H1 (cell line): ENCODE data around the gene KCNJ16. TPM values are rescaled to one million over a fixed set of nuclear protein-coding genes. Genes with fewer than 3 reads are reported as not detected.
A peak's percentile ranks its signal among the peaks of the same experiment; 100 is the strongest.

Experiments
- CTCF ChIA-PET: fragments of 300-600 bp; sonication (Branson Sonifier 250); formaldehyde crosslinking; loops from one replicate; lab custom pipeline; 2021; ENCODE audit not compliant: partially characterized antibody; lab: Charles Lee
- POLR2A ChIA-PET: fragments of 300-600 bp; sonication (Branson Sonifier 250); formaldehyde crosslinking; loops from one replicate; lab custom pipeline; 2021; ENCODE audit warnings: inconsistent platforms; ENCODE audit not compliant: partially characterized antibody; lab: Charles Lee
- DNase-seq, 2 experiments: peaks; one replicate each; pipeline versions ENCODE4 v3.0.0 to v3.0.0-alpha.2; 2010 to 2022; ENCODE audit warnings: low spot score in 2 of 2, low read depth in 1 of 2, mixed read lengths in 1 of 2
- FAIRE-seq: peaks from 2 replicates; lab custom pipeline; 2011; peaks lifted over from hg19 to GRCh38; lab: Jason Lieb, UNC
- H2AFZ ChIP-seq: 2 replicates; pipeline ENCODE4 v1.8.1; 2012; ENCODE audit warnings: low read length, inconsistent platforms
- H2AK5ac ChIP-seq: 2 replicates; pipeline ENCODE4 v1.6.1; 2013; ENCODE audit warnings: low read depth, low read length
- H2BK120ac ChIP-seq: replicated peaks from 2 replicates; pipeline ENCODE3; 2013; ENCODE audit warnings: low read depth, low read length, inconsistent platforms
- H2BK12ac ChIP-seq: 2 replicates; pipeline ENCODE4 v1.6.1; 2013; ENCODE audit warnings: low read depth, low read length
- H2BK15ac ChIP-seq: 2 replicates; pipeline ENCODE4 v1.6.1; 2013; ENCODE audit warnings: low read length
- H2BK20ac ChIP-seq: 2 replicates; pipeline ENCODE4 v1.6.1; 2013; ENCODE audit warnings: low read length
- H2BK5ac ChIP-seq: 2 replicates; pipeline ENCODE4 v1.6.1; 2013; ENCODE audit warnings: low read depth, low read length
- H3K14ac ChIP-seq: 2 replicates; pipeline ENCODE4 v1.6.1; 2013; ENCODE audit warnings: inconsistent platforms; ENCODE audit not compliant: insufficient read length
- H3K18ac ChIP-seq: 2 replicates; pipeline ENCODE4 v1.6.1; 2013; ENCODE audit warnings: low read length; ENCODE audit errors: extremely low read depth
- H3K23ac ChIP-seq: 2 replicates; pipeline ENCODE4 v1.6.1; 2013; ENCODE audit warnings: inconsistent platforms; ENCODE audit not compliant: insufficient read length
- H3K23me2 ChIP-seq: 2 replicates; pipeline ENCODE4 v1.6.1; 2013; ENCODE audit warnings: low read depth, low read length
- H3K27ac ChIP-seq: 2 replicates; pipeline ENCODE4 v1.6.1; 2011; ENCODE audit warnings: low read depth, low read length, inconsistent platforms
- H3K27me3 ChIP-seq, 4 experiments: replicated peaks in 1 of 4; 1 replicate in 1 of 4; 2 replicates in 3 of 4; pipeline versions ENCODE4 v1.6.1 to v1.8.1; 2011 to 2013; ENCODE audit warnings: low read length in 3 of 4, mild to moderate bottlenecking in 3 of 4, inconsistent platforms in 2 of 4, mixed read lengths in 2 of 4, moderate library complexity in 1 of 4; ENCODE audit not compliant: control insufficient read depth in 3 of 4, insufficient read depth in 3 of 4; ENCODE audit errors: extremely low read depth in 1 of 4
- H3K36me3 ChIP-seq, 4 experiments: 2 replicates each; pipeline versions ENCODE4 v1.6.1 to v1.8.1; 2011 to 2013; ENCODE audit warnings: mild to moderate bottlenecking in 4 of 4, low read length in 3 of 4, moderate library complexity in 2 of 4, control low read depth in 1 of 4, inconsistent platforms in 1 of 4; ENCODE audit not compliant: insufficient read depth in 4 of 4, control insufficient read depth in 2 of 4
- H3K4ac ChIP-seq: replicated peaks from 2 replicates; pipeline ENCODE3; 2013; ENCODE audit warnings: low read length, low read depth, mixed read lengths, inconsistent platforms; ENCODE audit not compliant: insufficient read length
- H3K4me1 ChIP-seq, 4 experiments: replicated peaks in 1 of 4; 1 replicate in 1 of 4; 2 replicates in 3 of 4; pipeline versions ENCODE4 v1.6.1 to v1.8.1; 2011 to 2013; ENCODE audit warnings: low read length in 3 of 4, inconsistent platforms in 2 of 4, mixed read lengths in 1 of 4; ENCODE audit not compliant: insufficient read depth in 4 of 4, control insufficient read depth in 3 of 4
- H3K4me2 ChIP-seq, 2 experiments: 2 replicates each; pipeline versions ENCODE4 v1.6.1 to v1.8.1; 2011 to 2013; ENCODE audit warnings: low read depth in 2 of 2, low read length in 2 of 2, control low read depth in 1 of 2, inconsistent platforms in 1 of 2, mild to moderate bottlenecking in 1 of 2; ENCODE audit not compliant: insufficient read depth in 1 of 2
- H3K4me3 ChIP-seq, 4 experiments: fragments of 200-600, 300-600 bp in 1 of 4; sonication (generic), shearing (Covaris generic), sonication (Bioruptor Twin) in 1 of 4; 2 replicates each; pipeline versions ENCODE4 v1.5.1 to v1.8.1; 2011 to 2016; ENCODE audit warnings: low read length in 4 of 4, low read depth in 3 of 4, control low read depth in 2 of 4, inconsistent platforms in 2 of 4, mild to moderate bottlenecking in 2 of 4, mixed read lengths in 1 of 4, moderate library complexity in 1 of 4; ENCODE audit not compliant: insufficient read depth in 2 of 4; ENCODE audit errors: extremely low read depth in 1 of 4
- H3K56ac ChIP-seq: replicated peaks from 2 replicates; pipeline ENCODE3; 2013; ENCODE audit warnings: low read depth, mild to moderate bottlenecking, mixed read lengths, low read length, inconsistent platforms; ENCODE audit not compliant: insufficient read length
- H3K79me1 ChIP-seq: 2 replicates; pipeline ENCODE4 v1.6.1; 2013; ENCODE audit warnings: low read depth, low read length, control low read depth
- H3K79me2 ChIP-seq, 2 experiments: 2 replicates each; pipeline versions ENCODE4 v1.6.1 to v1.8.1; 2012 to 2013; ENCODE audit warnings: low read length in 2 of 2, mild to moderate bottlenecking in 2 of 2, inconsistent platforms in 1 of 2; ENCODE audit not compliant: insufficient read depth in 2 of 2, control insufficient read depth in 1 of 2
- H3K9ac ChIP-seq, 4 experiments: replicated peaks in 1 of 4; 1 replicate in 1 of 4; 2 replicates in 3 of 4; pipeline versions ENCODE4 v1.6.1 to v1.8.1; 2011 to 2013; ENCODE audit warnings: low read depth in 3 of 4, low read length in 3 of 4, control low read depth in 2 of 4, mild to moderate bottlenecking in 2 of 4, moderate library complexity in 2 of 4, inconsistent platforms in 1 of 4; ENCODE audit errors: extremely low read depth in 1 of 4
- H3K9me3 ChIP-seq, 2 experiments: 2 replicates each; pipeline versions ENCODE4 v1.6.1 to v1.8.1; 2012 to 2013; ENCODE audit warnings: mild to moderate bottlenecking in 2 of 2, moderate library complexity in 2 of 2, control low read depth in 1 of 2, inconsistent platforms in 1 of 2, low read depth in 1 of 2, low read length in 1 of 2, mixed read lengths in 1 of 2; ENCODE audit not compliant: insufficient read depth in 2 of 2
- H4K20me1 ChIP-seq, 2 experiments: replicated peaks in 1 of 2; 2 replicates each; pipeline versions ENCODE3 to v1.8.1; 2011 to 2013; ENCODE audit warnings: inconsistent platforms in 2 of 2, low read length in 2 of 2, mild to moderate bottlenecking in 1 of 2; ENCODE audit not compliant: insufficient read depth in 2 of 2, control insufficient read depth in 1 of 2
- H4K5ac ChIP-seq: 2 replicates; pipeline ENCODE4 v1.6.1; 2013; ENCODE audit warnings: low read length, low read depth, mixed read lengths, inconsistent platforms; ENCODE audit not compliant: insufficient read length
- H4K8ac ChIP-seq: 2 replicates; pipeline ENCODE4 v1.8.0; 2013; ENCODE audit warnings: mild to moderate bottlenecking, moderate library complexity, low read length, inconsistent platforms; ENCODE audit not compliant: insufficient read depth; ENCODE audit errors: extremely low read depth
- H4K91ac ChIP-seq: replicated peaks from 2 replicates; pipeline ENCODE3; 2013; ENCODE audit warnings: low read length, mixed read lengths, inconsistent platforms; ENCODE audit not compliant: insufficient read length
- ATF3 ChIP-seq: IDR thresholded peaks from 2 replicates; pipeline ENCODE4 v1.6.1; 2011; ENCODE audit warnings: low read depth, mild to moderate bottlenecking, low read length; ENCODE audit not compliant: insufficient read depth
- CBX8 ChIP-seq: fragments of 300-800, 300-1000 bp; sonication (generic); IDR thresholded peaks from 2 replicates; pipeline ENCODE4 v1.7.1; 2016; ENCODE audit warnings: low read depth, low read length, borderline replicate concordance
- CREB1 ChIP-seq: IDR thresholded peaks from 2 replicates; pipeline ENCODE4 v1.6.1; 2012; ENCODE audit warnings: inconsistent platforms
- E2F6 ChIP-seq: IDR thresholded peaks from 2 replicates; pipeline ENCODE4 v1.6.1; 2012; ENCODE audit warnings: inconsistent platforms
- JUND ChIP-seq: IDR thresholded peaks from 2 replicates; pipeline ENCODE4 v1.6.1; 2011; ENCODE audit warnings: mild to moderate bottlenecking, improper control_type of control experiment, low read length
- RXRA ChIP-seq: IDR thresholded peaks from 2 replicates; pipeline ENCODE4 v1.6.1; 2011; ENCODE audit warnings: low read depth, mild to moderate bottlenecking, low read length, moderate library complexity; ENCODE audit not compliant: insufficient read depth
- SAP30 ChIP-seq: fragments of 300-600 bp; sonication (generic); IDR thresholded peaks from 2 replicates; pipeline ENCODE4 v1.7.1; 2012; ENCODE audit warnings: low read length, moderate library complexity, mild to moderate bottlenecking, inconsistent platforms; ENCODE audit not compliant: insufficient read depth, insufficient replicate concordance
- SIN3A ChIP-seq, 2 experiments: IDR thresholded peaks in 1 of 2; conservative IDR thresholded peaks in 1 of 2; 2 replicates each; pipeline ENCODE4 v1.6.1; 2011 to 2012; ENCODE audit warnings: low read length in 2 of 2, improper control_type of control experiment in 1 of 2, low read depth in 1 of 2, mild to moderate bottlenecking in 1 of 2
- SRF ChIP-seq: IDR thresholded peaks from 2 replicates; pipeline ENCODE4 v1.6.1; 2011; ENCODE audit warnings: mild to moderate bottlenecking, low read depth, low read length, moderate library complexity
- TAF7 ChIP-seq: optimal IDR thresholded peaks from 2 replicates; pipeline ENCODE3; 2011; ENCODE audit warnings: low read depth, mild to moderate bottlenecking, inconsistent platforms, low read length, moderate library complexity, borderline replicate concordance
- TEAD4 ChIP-seq: IDR thresholded peaks from 2 replicates; pipeline ENCODE4 v1.6.1; 2012; ENCODE audit warnings: low read depth, low read length, inconsistent platforms, mixed read lengths
- ZNF274 ChIP-seq: IDR thresholded peaks from 2 replicates; pipeline ENCODE4 v1.7.0; 2012; ENCODE audit warnings: low read length, borderline replicate concordance; ENCODE audit errors: extremely low read depth
- WGBS, 2 experiments: shearing (Covaris generic) in 1 of 2; methylation state at CpG; one replicate each; pipeline versions ENCODE4 v1.1.6 to v1.1.7; 2013 to 2015; ENCODE audit warnings: low lambda C conversion rate in 2 of 2, mixed read lengths in 2 of 2, inconsistent platforms in 1 of 2, low coverage in 1 of 2, missing lambda C conversion rate in 1 of 2; ENCODE audit not compliant: insufficient replicate concordance in 2 of 2, insufficient coverage in 1 of 2, insufficient read length in 1 of 2; ENCODE audit errors: extremely low coverage in 1 of 2, missing lambda C conversion rate in 1 of 2; 5-methylcytosine and 5-hydroxymethylcytosine counted together
- polyA plus RNA-seq, 7 experiments: library from polyadenylated mRNA; depleted of rRNA in 3 of 7; stranded (reverse) in 5 of 7; unstranded in 2 of 7; fragments of >200 nt in 5 of 7; fragments of 200-250 nt in 2 of 7; gene quantifications; 1 replicate in 5 of 7; 2 replicates in 1 of 7; 4 replicates in 1 of 7; pipeline versions ENCODE4 v1.2.1 to v1.2.3, GENCODE V29; 2011 to 2013; ENCODE audit warnings: missing spikeins in 2 of 7, mixed read lengths in 2 of 7
- total RNA-seq: library from RNA; stranded (reverse); fragmentation: NEBNext Ultra II Directional; extraction: Animal tissue kit (Norgen Biotek cat#: 25700); gene quantifications from 2 replicates; pipeline ENCODE4 v1.2.1, GENCODE V29; 2021

KCNJ16 gene
- total and polyA plus RNA-seq, 2 of the 8 experiments (the other 6 are each of a cell fraction or from before 2014, with no cell fraction given): not detected

GRCh38 chr17:70119545-70119944, 44.5 kb downstream of the KCNJ16 start:
- Histone ChIP-seq H3K4me2 (peak overlapping the region in 1 of 2 experiments; percentile 13; a peak in 1 of 4 replicates), H2AK5ac (no peak overlapping the region), H3K14ac (no peak overlapping the region), H3K79me2 (no peaks in the 10 kb centered on the region), H3K23ac (no peak overlapping the region), H3K56ac (no peak overlapping the region), H3K23me2 (no peaks in the 10 kb centered on the region), H2BK120ac (no peak overlapping the region), H4K5ac (no peak overlapping the region), H3K4me1 (no peaks in the 10 kb centered on the region), H3K4ac (no peak overlapping the region), H3K9ac (no peak overlapping the region), H2BK12ac (no peak overlapping the region; the same call in 1 of the 2 replicates), H2BK5ac (no peak overlapping the region), H3K9me3 (peaks cover 10 to 12% of the 10 kb centered on the region in 2 experiments; a peak in 2 of 4 replicates), H3K36me3 (no peaks in the 10 kb centered on the region), H2AFZ (no peak overlapping the region), H3K4me3 (no peak overlapping the region), H2BK15ac (no peak overlapping the region), H3K27ac (no peak overlapping the region), H2BK20ac (0 out of 2 replicates have a peak overlapping the region, but pooled peaks have one; percentile 21), H3K27me3 (no peaks in the 10 kb centered on the region), H4K91ac (no peak overlapping the region), H3K79me1 (no peaks in the 10 kb centered on the region), H4K8ac (no peak overlapping the region), H3K18ac (no peak overlapping the region; the same call in 1 of the 2 replicates), H4K20me1 (no peaks in the 10 kb centered on the region)
- 94% methylated on average over 1 of the region's 1 CpG; no CpG with 5 or more reads in 1 of the 2 experiments for WGBS, 2 experiments
- CTCF ChIA-PET: interaction anchor here (1.0 kb wide), 1 partner anchor 25 kb away, joined by 3 read pairs; no protein-coding TSS in a partner anchor
- POLR2A ChIA-PET: no interaction called here
- FAIRE-seq (no peak), DNase-seq (no peak)
- no peak for TF ChIP-seq SAP30
- no peak for TF ChIP-seq SRF
- no peak for TF ChIP-seq TEAD4
- no peak for TF ChIP-seq TAF7
- no peak for TF ChIP-seq SIN3A (conservative IDR thresholded peaks at IDR 0.05 in 1 of 2, IDR thresholded peaks at IDR 0.05 in 1 of 2; ENCODE audit: low read depth in 1 of 2, low read length in 2 of 2)
- TF ChIP-seq CBX8: no peak
- TF ChIP-seq CREB1: no peak
- TF ChIP-seq E2F6: no peak
- TF ChIP-seq ZNF274: no peak
- no peak for TF ChIP-seq JUND
- TF ChIP-seq RXRA: no peak
- TF ChIP-seq ATF3: no peak
